ENCODE results near the gene GRIN3B.

The GRIN3B gene

GRCh38 chr19:980133-980998 lies 19.9 kb upstream of the GRIN3B start:
- Mint-ChIP-seq H3K27me3 (no peaks in the 10 kb centered on the region), H3K27ac (no peak overlapping the region), H3K9me3 (no peaks in the 10 kb centered on the region), H3K4me1 (peaks cover 5% of the 10 kb centered on the region), H3K4me3 (no peak overlapping the region), H3K36me3 (no peaks in the 10 kb centered on the region)

- Mint-ChIP-seq H3K27me3 (no peaks in the 10 kb centered on the region), H3K9me3 (no peaks in the 10 kb centered on the region), H3K4me3 (peak overlapping the region; percentile 65), H3K27ac (no peak overlapping the region), H3K36me3 (no peaks in the 10 kb centered on the region), H3K4me1 (peaks cover 9% of the 10 kb centered on the region)
These were observed 17.6 kb upstream of the GRIN3B start for GRCh38 chr19:982567-983170.

GRCh38 chr19:984165-984967 lies 15.9 kb upstream of the GRIN3B start, which contains the start of gene WDR18:
Gene WDR18, plus strand, starts transcription at chr19:984345. Its CDS starts 9 bp downstream, at chr19:984354.
- H3K27ac Mint-ChIP-seq = peak within 1 kb of the TSS; percentile 96
- peak within 1 kb of the TSS; percentile 95 for H3K4me3 Mint-ChIP-seq
- peaks cover 2% of the 10 kb centered on the region for H3K36me3 Mint-ChIP-seq
- no peaks in the 10 kb centered on the region for H3K9me3 Mint-ChIP-seq
- H3K4me1 Mint-ChIP-seq = peaks cover 13% of the 10 kb centered on the region
- H3K27me3 Mint-ChIP-seq = no peaks in the 10 kb centered on the region

- peaks cover 2% of the 10 kb centered on the region for H3K36me3 Mint-ChIP-seq
- no peaks in the 10 kb centered on the region for H3K27me3 Mint-ChIP-seq
- H3K4me3 Mint-ChIP-seq = peak overlapping the region; percentile 95
- no peak overlapping the region for H3K27ac Mint-ChIP-seq
- no peaks in the 10 kb centered on the region for H3K9me3 Mint-ChIP-seq
- H3K4me1 Mint-ChIP-seq = peaks cover 13% of the 10 kb centered on the region
These were observed 14.1 kb upstream of the GRIN3B start for GRCh38 chr19:986083-986482.

GRCh38 chr19:988081-988480 lies 12.1 kb upstream of the GRIN3B start:
- Mint-ChIP-seq H3K9me3 (no peaks in the 10 kb centered on the region), H3K4me1 (peaks cover 13% of the 10 kb centered on the region), H3K27me3 (no peaks in the 10 kb centered on the region), H3K4me3 (no peak overlapping the region), H3K27ac (no peak overlapping the region), H3K36me3 (peaks cover 4% of the 10 kb centered on the region)

GRCh38 chr19:988510-988909 lies 11.7 kb upstream of the GRIN3B start:
- Mint-ChIP-seq H3K27me3 (no peaks in the 10 kb centered on the region), H3K4me3 (no peak overlapping the region), H3K9me3 (no peaks in the 10 kb centered on the region), H3K27ac (no peak overlapping the region), H3K4me1 (peaks cover 13% of the 10 kb centered on the region), H3K36me3 (peaks cover 4% of the 10 kb centered on the region)

GRCh38 chr19:989381-990081 lies 10.7 kb upstream of the GRIN3B start:
- Mint-ChIP-seq H3K36me3 (peaks cover 4% of the 10 kb centered on the region), H3K27ac (no peak overlapping the region), H3K27me3 (no peaks in the 10 kb centered on the region), H3K4me1 (peaks cover 13% of the 10 kb centered on the region), H3K4me3 (no peak overlapping the region), H3K9me3 (no peaks in the 10 kb centered on the region)

GRCh38 chr19:990119-990571 lies 10.1 kb upstream of the GRIN3B start:
- Mint-ChIP-seq H3K27ac (no peak overlapping the region), H3K27me3 (no peaks in the 10 kb centered on the region), H3K4me3 (no peak overlapping the region), H3K36me3 (peaks cover 4% of the 10 kb centered on the region), H3K4me1 (peaks cover 8% of the 10 kb centered on the region), H3K9me3 (no peaks in the 10 kb centered on the region)

- no peaks in the 10 kb centered on the region for H3K9me3 Mint-ChIP-seq
- no peak overlapping the region for H3K27ac Mint-ChIP-seq
- H3K4me1 Mint-ChIP-seq = peaks cover 4% of the 10 kb centered on the region
- H3K36me3 Mint-ChIP-seq = peaks cover 4% of the 10 kb centered on the region
- H3K27me3 Mint-ChIP-seq = no peaks in the 10 kb centered on the region
- H3K4me3 Mint-ChIP-seq = no peak overlapping the region
These were observed 9.5 kb upstream of the GRIN3B start for GRCh38 chr19:990746-991145.

GRCh38 chr19:991174-991931 lies 8.9 kb upstream of the GRIN3B start:
- H3K27me3 Mint-ChIP-seq = no peaks in the 10 kb centered on the region
- peaks cover 4% of the 10 kb centered on the region for H3K36me3 Mint-ChIP-seq
- no peaks in the 10 kb centered on the region for H3K9me3 Mint-ChIP-seq
- H3K4me3 Mint-ChIP-seq = no peak overlapping the region
- no peak overlapping the region for H3K27ac Mint-ChIP-seq
- peaks cover 7% of the 10 kb centered on the region for H3K4me1 Mint-ChIP-seq

- no peaks in the 10 kb centered on the region for H3K27me3 Mint-ChIP-seq
- H3K4me1 Mint-ChIP-seq = peaks cover 13% of the 10 kb centered on the region
- H3K4me3 Mint-ChIP-seq = no peak overlapping the region
- H3K36me3 Mint-ChIP-seq = peaks cover 4% of the 10 kb centered on the region
- H3K27ac Mint-ChIP-seq = no peak overlapping the region
- H3K9me3 Mint-ChIP-seq = no peaks in the 10 kb centered on the region
These were observed 8.1 kb upstream of the GRIN3B start for GRCh38 chr19:991932-992669.

- Mint-ChIP-seq H3K27me3 (no peaks in the 10 kb centered on the region), H3K27ac (no peak overlapping the region)
These were observed 7.6 kb upstream of the GRIN3B start for GRCh38 chr19:992670-993055.

GRCh38 chr19:993361-993830 lies 6.8 kb upstream of the GRIN3B start:
- Mint-ChIP-seq H3K9me3 (no peaks in the 10 kb centered on the region), H3K36me3 (peaks cover 3% of the 10 kb centered on the region), H3K4me3 (no peak overlapping the region), H3K4me1 (peaks cover 18% of the 10 kb centered on the region), H3K27ac (no peak overlapping the region), H3K27me3 (peaks cover 5% of the 10 kb centered on the region)

More at GRCh38 chr19:992670-993055, 7.6 kb upstream of the GRIN3B start:
- H3K9me3 Mint-ChIP-seq = no peaks in the 10 kb centered on the region
- H3K4me1 Mint-ChIP-seq = peaks cover 14% of the 10 kb centered on the region
- H3K36me3 Mint-ChIP-seq = peaks cover 4% of the 10 kb centered on the region
- no peak overlapping the region for H3K4me3 Mint-ChIP-seq

GRCh38 chr19:993831-994393 lies 6.3 kb upstream of the GRIN3B start:
- Mint-ChIP-seq H3K27ac (no peak overlapping the region), H3K27me3 (peaks cover 7% of the 10 kb centered on the region), H3K4me1 (peaks cover 14% of the 10 kb centered on the region), H3K4me3 (no peak overlapping the region), H3K9me3 (no peaks in the 10 kb centered on the region), H3K36me3 (peaks cover 3% of the 10 kb centered on the region)
